ENCODE data around the gene GPR55. TPM values are rescaled to one million over a fixed set of nuclear protein-coding genes. Genes with fewer than 3 reads are reported as not detected.
A peak's percentile ranks its signal among the peaks of the same experiment; 100 is the strongest.

Gene GPR55
- total RNA-seq, 6 experiments from 2014 or later, result 0.06 to 0.12 (median 0.07) TPM; not detected in 3

GRCh38 chr2:230931556-230932231, 6.7 kb upstream of the GPR55 start:
- no peak overlapping the region for H3K4me3 ChIP-seq
- no peaks in the 10 kb centered on the region for H3K27me3 ChIP-seq
- WGBS (ENCODE audit: insufficient coverage, low coverage, low lambda C conversion rate, missing lambda C conversion rate), result 75% methylated on average over 15 of the region's 22 CpGs
- DNase-seq (peak in 2 of 3 donors; percentile 41 to 51), ATAC-seq (peak in 1 of 4 donors; percentile 7)
- H3K36me3 ChIP-seq, result no peaks in the 10 kb centered on the region
- H3K27ac ChIP-seq, result no peak overlapping the region
- no peaks in the 10 kb centered on the region for H3K9me3 ChIP-seq
- no peak for TF ChIP-seq POLR2A (IDR thresholded peaks at IDR 0.05)
- no peak for TF ChIP-seq CTCF (IDR thresholded peaks at IDR 0.05)
- H3K4me1 ChIP-seq, result no peaks in the 10 kb centered on the region
- intact Hi-C loops (cut with DNase I), result no loop called here

GRCh38 chr2:230930928-230931555, 6.0 kb upstream of the GPR55 start:
- TF ChIP-seq CTCF (IDR thresholded peaks at IDR 0.05), result no peak
- no peak for TF ChIP-seq POLR2A (IDR thresholded peaks at IDR 0.05)
- 76% methylated on average over 6 of the region's 10 CpGs for WGBS (ENCODE audit: insufficient coverage, low coverage, low lambda C conversion rate, missing lambda C conversion rate)
- intact Hi-C loops (cut with DNase I), result no loop called here
- peak in 1 of 3 donors; percentile 15 for DNase-seq
- H3K4me3 ChIP-seq, result no peak overlapping the region
- H3K27ac ChIP-seq, result no peak overlapping the region
- no peaks in the 10 kb centered on the region for H3K4me1 ChIP-seq
- no peaks in the 10 kb centered on the region for H3K27me3 ChIP-seq
- H3K36me3 ChIP-seq, result no peaks in the 10 kb centered on the region
- no peak for ATAC-seq
- H3K9me3 ChIP-seq, result no peaks in the 10 kb centered on the region

- H3K4me1 ChIP-seq, result no peaks in the 10 kb centered on the region
- H3K36me3 ChIP-seq, result no peaks in the 10 kb centered on the region
- no peak overlapping the region for H3K27ac ChIP-seq
- no peaks in the 10 kb centered on the region for H3K9me3 ChIP-seq
- intact Hi-C loops (cut with DNase I), result no loop called here
- no peak for TF ChIP-seq POLR2A (IDR thresholded peaks at IDR 0.05)
- no peak for TF ChIP-seq CTCF (IDR thresholded peaks at IDR 0.05)
- H3K4me3 ChIP-seq, result no peak overlapping the region
- no peak for ATAC-seq
- 62% methylated on average over 4 of the region's 7 CpGs for WGBS (ENCODE audit: insufficient coverage, low coverage, low lambda C conversion rate, missing lambda C conversion rate)
- DNase-seq, result no peak
- no peaks in the 10 kb centered on the region for H3K27me3 ChIP-seq
Measured at GRCh38 chr2:230930149-230930780, 5.2 kb upstream of the GPR55 start.

GRCh38 chr2:230929381-230930148, 4.5 kb upstream of the GPR55 start:
- H3K36me3 ChIP-seq, result no peaks in the 10 kb centered on the region
- no peaks in the 10 kb centered on the region for H3K4me1 ChIP-seq
- intact Hi-C loops (cut with DNase I), result no loop called here
- ATAC-seq (no peak), DNase-seq (peak in 2 of 3 donors; percentile 25 to 30)
- no peak overlapping the region for H3K4me3 ChIP-seq
- H3K9me3 ChIP-seq, result no peaks in the 10 kb centered on the region
- TF ChIP-seq CTCF (IDR thresholded peaks at IDR 0.05), result no peak
- no peak for TF ChIP-seq POLR2A (IDR thresholded peaks at IDR 0.05)
- WGBS (ENCODE audit: insufficient coverage, low coverage, low lambda C conversion rate, missing lambda C conversion rate), result no CpG with 5 or more reads among the region's 10 CpGs
- H3K27ac ChIP-seq, result no peak overlapping the region
- H3K27me3 ChIP-seq, result no peaks in the 10 kb centered on the region
